ENCODE results near the gene DUSP22. TPM values are rescaled to one million over a fixed set of nuclear protein-coding genes. Genes with fewer than 3 reads are reported as not detected.

The DUSP22 gene
- total and polyA plus RNA-seq, 9 of the 15 experiments (the other 6 are each of a cell fraction or from before 2014, with no cell fraction given): 9.3 to 19.4 (median 11.8) TPM

GRCh38 chr6:291697-292505 lies at the start of gene DUSP22 (continued):
- TF ChIP-seq, protein P1, sequence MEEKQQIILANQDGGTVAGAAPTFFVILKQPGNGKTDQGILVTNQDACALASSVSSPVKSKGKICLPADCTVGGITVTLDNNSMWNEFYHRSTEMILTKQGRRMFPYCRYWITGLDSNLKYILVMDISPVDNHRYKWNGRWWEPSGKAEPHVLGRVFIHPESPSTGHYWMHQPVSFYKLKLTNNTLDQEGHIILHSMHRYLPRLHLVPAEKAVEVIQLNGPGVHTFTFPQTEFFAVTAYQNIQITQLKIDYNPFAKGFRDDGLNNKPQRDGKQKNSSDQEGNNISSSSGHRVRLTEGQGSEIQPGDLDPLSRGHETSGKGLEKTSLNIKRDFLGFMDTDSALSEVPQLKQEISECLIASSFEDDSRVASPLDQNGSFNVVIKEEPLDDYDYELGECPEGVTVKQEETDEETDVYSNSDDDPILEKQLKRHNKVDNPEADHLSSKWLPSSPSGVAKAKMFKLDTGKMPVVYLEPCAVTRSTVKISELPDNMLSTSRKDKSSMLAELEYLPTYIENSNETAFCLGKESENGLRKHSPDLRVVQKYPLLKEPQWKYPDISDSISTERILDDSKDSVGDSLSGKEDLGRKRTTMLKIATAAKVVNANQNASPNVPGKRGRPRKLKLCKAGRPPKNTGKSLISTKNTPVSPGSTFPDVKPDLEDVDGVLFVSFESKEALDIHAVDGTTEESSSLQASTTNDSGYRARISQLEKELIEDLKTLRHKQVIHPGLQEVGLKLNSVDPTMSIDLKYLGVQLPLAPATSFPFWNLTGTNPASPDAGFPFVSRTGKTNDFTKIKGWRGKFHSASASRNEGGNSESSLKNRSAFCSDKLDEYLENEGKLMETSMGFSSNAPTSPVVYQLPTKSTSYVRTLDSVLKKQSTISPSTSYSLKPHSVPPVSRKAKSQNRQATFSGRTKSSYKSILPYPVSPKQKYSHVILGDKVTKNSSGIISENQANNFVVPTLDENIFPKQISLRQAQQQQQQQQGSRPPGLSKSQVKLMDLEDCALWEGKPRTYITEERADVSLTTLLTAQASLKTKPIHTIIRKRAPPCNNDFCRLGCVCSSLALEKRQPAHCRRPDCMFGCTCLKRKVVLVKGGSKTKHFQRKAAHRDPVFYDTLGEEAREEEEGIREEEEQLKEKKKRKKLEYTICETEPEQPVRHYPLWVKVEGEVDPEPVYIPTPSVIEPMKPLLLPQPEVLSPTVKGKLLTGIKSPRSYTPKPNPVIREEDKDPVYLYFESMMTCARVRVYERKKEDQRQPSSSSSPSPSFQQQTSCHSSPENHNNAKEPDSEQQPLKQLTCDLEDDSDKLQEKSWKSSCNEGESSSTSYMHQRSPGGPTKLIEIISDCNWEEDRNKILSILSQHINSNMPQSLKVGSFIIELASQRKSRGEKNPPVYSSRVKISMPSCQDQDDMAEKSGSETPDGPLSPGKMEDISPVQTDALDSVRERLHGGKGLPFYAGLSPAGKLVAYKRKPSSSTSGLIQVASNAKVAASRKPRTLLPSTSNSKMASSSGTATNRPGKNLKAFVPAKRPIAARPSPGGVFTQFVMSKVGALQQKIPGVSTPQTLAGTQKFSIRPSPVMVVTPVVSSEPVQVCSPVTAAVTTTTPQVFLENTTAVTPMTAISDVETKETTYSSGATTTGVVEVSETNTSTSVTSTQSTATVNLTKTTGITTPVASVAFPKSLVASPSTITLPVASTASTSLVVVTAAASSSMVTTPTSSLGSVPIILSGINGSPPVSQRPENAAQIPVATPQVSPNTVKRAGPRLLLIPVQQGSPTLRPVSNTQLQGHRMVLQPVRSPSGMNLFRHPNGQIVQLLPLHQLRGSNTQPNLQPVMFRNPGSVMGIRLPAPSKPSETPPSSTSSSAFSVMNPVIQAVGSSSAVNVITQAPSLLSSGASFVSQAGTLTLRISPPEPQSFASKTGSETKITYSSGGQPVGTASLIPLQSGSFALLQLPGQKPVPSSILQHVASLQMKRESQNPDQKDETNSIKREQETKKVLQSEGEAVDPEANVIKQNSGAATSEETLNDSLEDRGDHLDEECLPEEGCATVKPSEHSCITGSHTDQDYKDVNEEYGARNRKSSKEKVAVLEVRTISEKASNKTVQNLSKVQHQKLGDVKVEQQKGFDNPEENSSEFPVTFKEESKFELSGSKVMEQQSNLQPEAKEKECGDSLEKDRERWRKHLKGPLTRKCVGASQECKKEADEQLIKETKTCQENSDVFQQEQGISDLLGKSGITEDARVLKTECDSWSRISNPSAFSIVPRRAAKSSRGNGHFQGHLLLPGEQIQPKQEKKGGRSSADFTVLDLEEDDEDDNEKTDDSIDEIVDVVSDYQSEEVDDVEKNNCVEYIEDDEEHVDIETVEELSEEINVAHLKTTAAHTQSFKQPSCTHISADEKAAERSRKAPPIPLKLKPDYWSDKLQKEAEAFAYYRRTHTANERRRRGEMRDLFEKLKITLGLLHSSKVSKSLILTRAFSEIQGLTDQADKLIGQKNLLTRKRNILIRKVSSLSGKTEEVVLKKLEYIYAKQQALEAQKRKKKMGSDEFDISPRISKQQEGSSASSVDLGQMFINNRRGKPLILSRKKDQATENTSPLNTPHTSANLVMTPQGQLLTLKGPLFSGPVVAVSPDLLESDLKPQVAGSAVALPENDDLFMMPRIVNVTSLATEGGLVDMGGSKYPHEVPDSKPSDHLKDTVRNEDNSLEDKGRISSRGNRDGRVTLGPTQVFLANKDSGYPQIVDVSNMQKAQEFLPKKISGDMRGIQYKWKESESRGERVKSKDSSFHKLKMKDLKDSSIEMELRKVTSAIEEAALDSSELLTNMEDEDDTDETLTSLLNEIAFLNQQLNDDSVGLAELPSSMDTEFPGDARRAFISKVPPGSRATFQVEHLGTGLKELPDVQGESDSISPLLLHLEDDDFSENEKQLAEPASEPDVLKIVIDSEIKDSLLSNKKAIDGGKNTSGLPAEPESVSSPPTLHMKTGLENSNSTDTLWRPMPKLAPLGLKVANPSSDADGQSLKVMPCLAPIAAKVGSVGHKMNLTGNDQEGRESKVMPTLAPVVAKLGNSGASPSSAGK (IDR thresholded peaks at IDR 0.05): no peak
- TF ChIP-seq GTF3C2 (IDR thresholded peaks at IDR 0.05; ENCODE audit: borderline replicate concordance, extremely low read depth, insufficient read length): no peak
- TF ChIP-seq ZNF165 (CRISPR knock-in tag; IDR thresholded peaks at IDR 0.05; ENCODE audit: borderline replicate concordance): peak; percentile 75; the same call in 1 of the 2 replicates
- 0 out of 2 replicates have a peak, but pooled peaks have one; percentile 19 for TF ChIP-seq MBD2 (IDR thresholded peaks at IDR 0.05; ENCODE audit: borderline replicate concordance, low read depth)
- peak; percentile 13; the same call in 1 of the 2 replicates for TF ChIP-seq ZSCAN32 (CRISPR knock-in tag; IDR thresholded peaks at IDR 0.05)
- TF ChIP-seq ZNF79 (CRISPR knock-in tag; IDR thresholded peaks at IDR 0.05; ENCODE audit: low read depth): 0 out of 2 replicates have a peak, but pooled peaks have one; percentile 37
- TF ChIP-seq PHF8 (IDR thresholded peaks at IDR 0.05; ENCODE audit: borderline replicate concordance, low read length): peak; percentile 80
- no peak for TF ChIP-seq CBFA2T2 (conservative IDR thresholded peaks at IDR 0.05)
- peak; percentile 22 to 89; a peak in 2 of 4 replicates for TF ChIP-seq NONO (IDR thresholded peaks at IDR 0.05; ENCODE audit: low read depth in 2 of 2, low read length in 1 of 2)
- TF ChIP-seq E2F3 (CRISPR knock-in tag; IDR thresholded peaks at IDR 0.05): no peak
- TF ChIP-seq NR1H2 (CRISPR knock-in tag; IDR thresholded peaks at IDR 0.05): 0 out of 2 replicates have a peak, but pooled peaks have one; percentile 81
